Natural killer cell treated with Interleukin-12 subunit alpha and Interleukin-12 subunit beta and Interleukin-15 and Interleukin-18, amount 100 ng/mL, for 72 hours (primary cell): ENCODE results near the gene PLEKHN1. TPM values are rescaled to one million over a fixed set of nuclear protein-coding genes. Genes with fewer than 3 reads are reported as not detected.

ENCODE experiments used
- ATAC-seq, 2 donors: fragments of 150-1000 bp; cut with Tn5 transposase in 1 of 2; sonication (Bioruptor Pico), chemical (Tn5 transposase) in 1 of 2; 2 replicates each; pipeline ENCODE4 v1.10.0; 2021
- DNase-seq: peaks from one replicate; pipeline ENCODE4 v3.0.0; 2022; ENCODE audit warnings: low spot score
- H3K27ac Mint-ChIP-seq, 2 donors: 1 replicate in 1 of 2; 2 replicates in 1 of 2; pipeline ENCODE4 v1.8.0; 2022; ENCODE audit warnings: mixed read lengths in 2 of 2, mild to moderate bottlenecking in 1 of 2, moderate library complexity in 1 of 2
- H3K27me3 Mint-ChIP-seq, 2 donors: 1 replicate in 1 of 2; 2 replicates in 1 of 2; pipeline ENCODE4 v1.8.0; 2022; ENCODE audit warnings: mixed read lengths in 2 of 2
- H3K36me3 Mint-ChIP-seq: one replicate; pipeline ENCODE4 v1.8.0; 2022; ENCODE audit warnings: mixed read lengths
- H3K4me1 Mint-ChIP-seq, 2 donors: 1 replicate in 1 of 2; 2 replicates in 1 of 2; pipeline ENCODE4 v1.8.0; 2022; ENCODE audit warnings: low read depth in 2 of 2, mixed read lengths in 2 of 2, mild to moderate bottlenecking in 1 of 2
- H3K4me3 Mint-ChIP-seq: one replicate; pipeline ENCODE4 v1.8.0; 2022; ENCODE audit warnings: mixed read lengths
- H3K9me3 Mint-ChIP-seq: 2 replicates; pipeline ENCODE4 v1.8.0; 2022; ENCODE audit warnings: mixed read lengths
- total RNA-seq, 2 donors: library from RNA; stranded (reverse); gene quantifications; one replicate each; pipeline ENCODE4 v1.2.3, GENCODE V29; 2022

The PLEKHN1 gene
- total RNA-seq, 2 donors from 2014 or later: 1.4 TPM

- H3K9me3 Mint-ChIP-seq: no peaks in the 10 kb centered on the region
- peak overlapping the region; percentile 22 for H3K4me3 Mint-ChIP-seq
- DNase-seq: no peak
- peaks cover 0 to 2% of the 10 kb centered on the region in 2 donors for H3K27me3 Mint-ChIP-seq
- ATAC-seq: no peak
- H3K27ac Mint-ChIP-seq: no peak overlapping the region
- H3K4me1 Mint-ChIP-seq: peaks cover 4 to 8% of the 10 kb centered on the region in 2 donors
- H3K36me3 Mint-ChIP-seq: no peaks in the 10 kb centered on the region
Measured at GRCh38 chr1:1021010-1021919, 55.0 kb downstream of the PLEKHN1 start.

- no peak for ATAC-seq
- H3K36me3 Mint-ChIP-seq: no peaks in the 10 kb centered on the region
- peaks cover 4 to 8% of the 10 kb centered on the region in 2 donors for H3K4me1 Mint-ChIP-seq
- no peaks in the 10 kb centered on the region for H3K9me3 Mint-ChIP-seq
- no peak overlapping the region for H3K4me3 Mint-ChIP-seq
- no peak for DNase-seq
- H3K27ac Mint-ChIP-seq: no peak overlapping the region
- peaks cover 0 to 2% of the 10 kb centered on the region in 2 donors for H3K27me3 Mint-ChIP-seq
Measured at GRCh38 chr1:1021920-1022259, 55.6 kb downstream of the PLEKHN1 start.

- H3K36me3 Mint-ChIP-seq: no peaks in the 10 kb centered on the region
- H3K27ac Mint-ChIP-seq: no peak overlapping the region
- H3K9me3 Mint-ChIP-seq: no peaks in the 10 kb centered on the region
- ATAC-seq (no peak), DNase-seq (no peak)
- peaks cover 0 to 4% of the 10 kb centered on the region in 2 donors for H3K4me1 Mint-ChIP-seq
- H3K27me3 Mint-ChIP-seq: peaks cover 0 to 4% of the 10 kb centered on the region in 2 donors
- peak overlapping the region; percentile 42 for H3K4me3 Mint-ChIP-seq
Measured at GRCh38 chr1:1022302-1023009, 56.2 kb downstream of the PLEKHN1 start.

- peaks cover 0 to 4% of the 10 kb centered on the region in 2 donors for H3K4me1 Mint-ChIP-seq
- DNase-seq (no peak), ATAC-seq (no peak)
- no peaks in the 10 kb centered on the region for H3K36me3 Mint-ChIP-seq
- no peak overlapping the region for H3K4me3 Mint-ChIP-seq
- peaks cover 0 to 4% of the 10 kb centered on the region in 2 donors for H3K27me3 Mint-ChIP-seq
- no peaks in the 10 kb centered on the region for H3K9me3 Mint-ChIP-seq
- H3K27ac Mint-ChIP-seq: peak overlapping the region in 1 of 2 donors; percentile 39
Measured at GRCh38 chr1:1023700-1024099, 57.4 kb downstream of the PLEKHN1 start.

GRCh38 chr1:1024149-1024770 lies 58.0 kb downstream of the PLEKHN1 start:
- no peak overlapping the region for H3K27ac Mint-ChIP-seq
- DNase-seq: no peak
- no peak for ATAC-seq
- peaks cover 0 to 4% of the 10 kb centered on the region in 2 donors for H3K4me1 Mint-ChIP-seq
- no peaks in the 10 kb centered on the region for H3K9me3 Mint-ChIP-seq
- H3K36me3 Mint-ChIP-seq: no peaks in the 10 kb centered on the region
- no peak overlapping the region for H3K4me3 Mint-ChIP-seq
- H3K27me3 Mint-ChIP-seq: peaks cover 0 to 4% of the 10 kb centered on the region in 2 donors

- no peak for DNase-seq
- no peaks in the 10 kb centered on the region for H3K36me3 Mint-ChIP-seq
Measured at GRCh38 chr1:1024771-1025699, 58.8 kb downstream of the PLEKHN1 start.

More at GRCh38 chr1:1024771-1025699, 58.8 kb downstream of the PLEKHN1 start:
- H3K4me1 Mint-ChIP-seq: peaks cover 0 to 4% of the 10 kb centered on the region in 2 donors
- H3K4me3 Mint-ChIP-seq: no peak overlapping the region
- peaks cover 0 to 4% of the 10 kb centered on the region in 2 donors for H3K27me3 Mint-ChIP-seq
- ATAC-seq: no peak
- no peak overlapping the region for H3K27ac Mint-ChIP-seq
- H3K9me3 Mint-ChIP-seq: no peaks in the 10 kb centered on the region

Other genes starting within 250 kb of the PLEKHN1 start
- not detected for gene SAMD11, start 42.6 kb upstream of the PLEKHN1 start, total RNA-seq
- 100 to 1,000 TPM; 113 to 143 TPM for gene NOC2L, start 7.2 kb upstream of the PLEKHN1 start, total RNA-seq
- 10 to 100 TPM; 19.0 to 27.9 TPM for gene KLHL17, start 5.9 kb upstream of the PLEKHN1 start, total RNA-seq
- gene PERM1, start 15.6 kb downstream of the PLEKHN1 start, total RNA-seq: not detected
- not detected for gene HES4, start 33.6 kb downstream of the PLEKHN1 start, total RNA-seq
- gene ISG15, start 47.0 kb downstream of the PLEKHN1 start, total RNA-seq: 10 to 100 TPM; 15.2 to 44.3 TPM
- gene AGRN, start 53.6 kb downstream of the PLEKHN1 start, total RNA-seq: 1 to 10 TPM; 9.3 to 9.4 TPM
- gene RNF223, start 107.8 kb downstream of the PLEKHN1 start, total RNA-seq: not detected
- 10 to 100 TPM; 18.6 to 37.1 TPM for gene C1orf159, start 149.6 kb downstream of the PLEKHN1 start, total RNA-seq
- gene TTLL10, start 207.4 kb downstream of the PLEKHN1 start, total RNA-seq: under 1 TPM in 1 of 2 donors, not detected in 1; 0.31 TPM
- 100 to 1,000 TPM; 295 to 591 TPM for gene TNFRSF18, start 240.1 kb downstream of the PLEKHN1 start, total RNA-seq
- 100 to 1,000 TPM in 1 of 2 donors, 10 to 100 TPM in 1; 56.8 to 305 TPM for gene TNFRSF4, start 247.7 kb downstream of the PLEKHN1 start, total RNA-seq